HG02981 (cell line): ENCODE data around the gene DAB2IP.
"Not testable (repeated sequence)": the region's sequence is repeated elsewhere in the genome, so short reads cannot be mapped to it uniquely, and the experiment has no call there.

Experiments used
- ATAC-seq: cut with Tn5 transposase; IDR thresholded peaks from one replicate; pipeline ENCODE4 v1.9.1; 2021; ENCODE audit warnings: mild to moderate bottlenecking, moderate library complexity; ENCODE audit not compliant: unreplicated experiment

Gene DAB2IP

GRCh38 chr9:121741228-121741918 lies 89.9 kb downstream of the DAB2IP start:
- ATAC-seq: no peak

GRCh38 chr9:121741919-121742283 lies 90.5 kb downstream of the DAB2IP start:
- ATAC-seq: not testable (repeated sequence)

DNA sequence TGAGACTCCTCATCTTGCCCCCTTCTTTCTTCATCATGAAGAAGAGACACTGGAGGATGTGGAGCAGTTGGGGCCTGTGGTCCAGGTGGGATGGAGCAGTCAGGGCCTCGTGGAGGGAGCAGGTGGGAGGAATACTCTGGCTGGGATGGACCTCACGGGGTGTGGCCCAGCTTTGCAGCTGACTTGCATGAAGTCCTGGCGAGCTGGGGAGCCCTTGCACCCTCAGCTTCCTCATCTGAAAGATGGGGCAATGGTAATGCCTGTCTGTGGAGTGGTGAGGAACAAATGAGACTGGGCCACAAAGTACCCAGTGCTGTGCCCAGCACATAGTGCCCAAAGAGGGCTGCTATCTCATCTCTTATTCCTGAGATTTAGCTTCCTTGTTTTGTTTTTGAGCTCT lies 91.5 kb downstream of the DAB2IP start:
- no peak for ATAC-seq

DNA sequence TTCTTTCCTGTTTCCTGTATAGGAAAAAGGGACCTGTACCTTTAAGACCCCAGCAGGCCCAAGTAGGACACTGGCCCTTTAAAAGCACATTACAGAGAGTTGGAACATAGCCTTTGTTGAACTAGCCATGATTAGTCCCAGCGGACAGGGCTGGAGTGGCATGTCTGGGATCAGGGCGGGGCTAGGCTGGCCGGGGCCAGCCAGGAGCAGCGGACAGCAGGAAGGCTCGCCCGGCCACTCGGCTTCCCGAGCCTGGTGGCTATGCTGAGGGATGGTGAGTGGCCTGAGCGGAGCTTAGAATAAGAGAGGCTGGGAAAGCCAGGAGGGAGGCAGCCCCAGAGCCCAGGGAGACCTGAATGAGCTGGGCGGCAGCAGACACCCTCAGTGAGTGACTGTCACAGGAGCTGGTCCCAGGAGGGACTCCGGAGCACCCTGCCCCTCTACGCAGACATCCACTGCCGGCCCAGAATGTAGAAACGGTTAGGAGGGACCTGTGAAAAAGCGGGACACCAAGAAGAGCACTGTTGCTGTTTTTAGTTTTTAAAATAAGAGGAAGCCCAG lies 92.1 kb downstream of the DAB2IP start:
- ATAC-seq: no peak

- ATAC-seq: no peak
Measured at GRCh38 chr9:121744002-121744686, 92.7 kb downstream of the DAB2IP start.

DNA sequence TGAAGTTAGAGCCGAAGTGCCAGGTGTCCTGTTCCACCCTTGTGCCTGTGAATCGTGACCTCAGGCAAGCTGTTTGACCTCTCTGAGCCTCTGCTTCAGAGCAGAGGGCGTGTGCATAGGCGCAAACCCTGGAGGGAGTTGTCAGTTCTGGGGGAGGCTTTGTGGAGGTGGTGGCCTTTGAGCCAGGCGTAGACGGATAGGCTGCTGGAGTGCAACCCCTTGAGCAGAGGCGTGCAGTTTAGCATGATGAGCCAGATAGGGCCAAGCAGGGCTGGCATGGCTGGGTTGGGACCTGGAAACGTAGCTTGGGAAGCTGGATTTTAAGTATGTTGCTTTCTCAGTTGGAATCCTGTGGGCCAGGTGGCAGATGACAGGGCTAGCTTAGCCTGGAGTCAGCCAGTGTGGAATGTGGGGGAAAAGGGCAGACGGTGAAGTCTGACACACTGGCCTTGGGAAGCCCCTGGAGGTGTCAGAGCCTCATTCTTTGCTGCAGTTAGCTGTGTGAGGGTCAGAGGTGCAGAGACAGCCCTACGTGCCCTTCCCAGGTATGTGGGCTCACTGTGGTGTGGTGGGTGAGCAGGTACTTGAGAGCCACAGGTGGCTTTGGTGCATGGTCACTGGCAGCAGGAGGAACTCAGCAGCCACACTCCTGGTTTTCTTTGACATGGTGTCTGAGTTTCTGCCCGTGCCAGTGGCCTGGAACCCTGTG lies 93.4 kb downstream of the DAB2IP start:
- no peak for ATAC-seq

DNA sequence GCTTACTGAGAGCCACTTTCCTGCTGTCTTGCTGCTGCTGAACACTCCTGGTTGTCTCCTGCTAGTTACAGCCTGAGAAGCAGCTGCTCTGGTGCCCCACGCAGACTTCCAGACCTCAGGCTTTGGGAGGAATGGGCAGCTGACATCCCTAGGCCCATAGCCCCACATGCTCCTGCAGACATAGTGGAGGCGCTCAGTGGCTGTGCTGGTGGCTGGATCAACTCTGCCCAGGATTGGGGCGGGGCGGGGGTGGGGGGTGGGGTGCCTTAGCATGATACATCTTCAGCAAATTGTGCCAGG lies 93.9 kb downstream of the DAB2IP start:
- ATAC-seq: no peak

- no peak for ATAC-seq
Measured at GRCh38 chr9:121746411-121746810, 95.0 kb downstream of the DAB2IP start.

GRCh38 chr9:121746866-121747265 lies 95.4 kb downstream of the DAB2IP start:
- ATAC-seq: no peak

DNA sequence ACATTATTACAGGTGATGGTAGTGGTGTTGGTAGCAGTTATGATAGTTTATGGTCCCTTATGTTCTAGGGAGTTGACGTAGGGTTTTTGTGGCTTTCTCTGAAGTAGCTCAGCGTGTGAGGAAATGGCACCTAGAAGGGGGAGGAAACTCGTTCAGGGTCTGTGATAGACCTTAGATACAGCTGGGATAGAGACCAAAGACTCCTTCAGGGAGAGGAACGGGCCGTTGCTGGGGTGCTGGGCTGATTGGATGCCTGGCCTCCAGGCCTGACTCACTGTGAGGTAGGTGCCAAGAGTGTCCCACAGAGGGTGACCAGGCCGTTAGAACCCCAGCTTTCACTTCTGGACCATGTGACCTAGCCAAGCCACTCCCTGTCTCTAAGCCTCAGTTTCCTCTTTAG lies 96.6 kb downstream of the DAB2IP start:
- ATAC-seq: no peak

- ATAC-seq: no peak
Measured at GRCh38 chr9:121748727-121749423, 97.4 kb downstream of the DAB2IP start.

GRCh38 chr9:121749614-121750013 lies 98.2 kb downstream of the DAB2IP start:
- no peak for ATAC-seq

DNA sequence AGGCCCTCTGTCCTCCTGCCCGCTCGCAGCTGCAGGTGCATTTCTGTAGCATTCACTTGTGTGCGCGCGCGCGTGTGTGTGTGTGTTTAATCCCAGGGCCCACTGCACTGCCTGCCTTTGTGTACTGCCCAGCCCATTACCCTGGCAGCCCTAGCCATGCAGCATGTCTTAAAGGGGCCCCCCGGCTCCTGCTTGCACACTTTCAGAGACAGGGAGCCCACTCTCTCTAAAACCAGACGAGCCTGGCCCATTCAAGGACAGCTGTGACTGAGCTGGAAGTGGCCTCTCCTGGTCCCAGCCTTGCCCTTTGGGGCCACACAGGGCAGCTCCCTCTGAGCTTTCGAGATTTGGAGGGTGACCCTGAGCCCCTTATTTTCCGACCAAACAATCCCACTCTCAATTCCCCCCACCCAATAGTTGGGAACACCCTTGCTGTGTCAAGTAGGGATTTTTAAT lies 98.9 kb downstream of the DAB2IP start:
- no peak for ATAC-seq

GRCh38 chr9:121750715-121751623 lies 99.5 kb downstream of the DAB2IP start:
- no peak for ATAC-seq

- ATAC-seq: no peak
Measured at GRCh38 chr9:121751686-121752445, 100.4 kb downstream of the DAB2IP start.

DNA sequence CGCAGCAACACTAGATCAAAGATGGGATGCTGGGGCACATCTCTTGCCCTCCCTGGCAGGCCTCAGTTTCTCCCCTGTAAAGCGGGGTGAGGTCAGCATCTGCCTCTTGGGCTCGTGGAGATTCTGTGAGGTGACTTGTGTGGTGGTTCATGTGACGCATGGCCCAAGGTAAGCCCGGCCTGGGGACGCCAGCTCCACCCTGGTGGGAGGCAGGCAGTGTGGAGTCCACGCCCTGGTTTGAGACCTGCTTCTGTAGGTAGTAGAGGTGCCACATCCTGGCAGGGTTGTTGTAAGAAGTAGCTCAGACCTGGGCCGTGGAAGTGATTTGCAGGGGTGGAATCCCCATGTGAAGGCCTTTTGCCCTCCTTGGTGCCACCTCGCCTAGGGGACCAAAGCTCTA lies 101.5 kb downstream of the DAB2IP start:
- ATAC-seq: no peak

GRCh38 chr9:121753802-121754654 lies 102.6 kb downstream of the DAB2IP start:
- ATAC-seq: no peak

DNA sequence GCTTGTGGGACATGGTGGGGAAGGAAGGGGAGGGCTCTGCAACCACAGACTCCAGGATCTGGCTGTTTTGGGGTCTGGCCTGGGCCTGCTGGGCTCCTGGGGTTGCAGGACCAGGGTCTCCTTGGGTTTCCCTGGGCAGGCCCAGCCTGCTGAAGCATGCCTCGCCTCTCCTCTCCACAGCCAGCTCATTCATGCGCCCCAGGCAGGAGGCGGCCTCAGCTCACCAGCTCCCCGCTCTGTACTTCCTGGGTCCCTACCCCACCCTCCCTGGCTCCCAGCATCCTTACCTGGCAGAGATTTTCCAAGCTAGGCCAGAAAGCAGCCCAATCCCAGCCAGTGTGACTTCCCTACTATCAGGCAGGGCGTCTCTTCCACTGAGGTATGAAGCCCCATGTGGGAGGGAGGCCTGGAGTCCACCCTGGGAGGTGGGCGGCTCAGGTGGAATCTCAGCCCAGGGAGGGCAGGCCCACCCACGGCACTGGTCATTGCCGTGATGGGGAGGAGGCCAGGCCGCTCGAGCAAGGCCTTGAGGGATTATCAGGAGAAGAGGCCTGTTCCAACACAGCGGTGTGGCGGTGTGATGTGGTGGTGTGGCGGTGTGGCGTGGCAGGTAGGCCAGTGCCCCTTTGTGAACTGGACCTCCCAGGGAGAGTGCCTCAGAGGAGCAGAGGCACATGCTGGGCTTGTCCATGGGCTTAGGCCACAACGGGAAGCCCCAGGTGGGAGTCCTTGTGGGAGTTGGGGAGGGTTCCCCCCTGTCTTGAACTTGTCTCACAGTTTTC lies 103.4 kb downstream of the DAB2IP start:
- ATAC-seq: no peak
